ENCODE data around the gene PRPF6.

DNA sequence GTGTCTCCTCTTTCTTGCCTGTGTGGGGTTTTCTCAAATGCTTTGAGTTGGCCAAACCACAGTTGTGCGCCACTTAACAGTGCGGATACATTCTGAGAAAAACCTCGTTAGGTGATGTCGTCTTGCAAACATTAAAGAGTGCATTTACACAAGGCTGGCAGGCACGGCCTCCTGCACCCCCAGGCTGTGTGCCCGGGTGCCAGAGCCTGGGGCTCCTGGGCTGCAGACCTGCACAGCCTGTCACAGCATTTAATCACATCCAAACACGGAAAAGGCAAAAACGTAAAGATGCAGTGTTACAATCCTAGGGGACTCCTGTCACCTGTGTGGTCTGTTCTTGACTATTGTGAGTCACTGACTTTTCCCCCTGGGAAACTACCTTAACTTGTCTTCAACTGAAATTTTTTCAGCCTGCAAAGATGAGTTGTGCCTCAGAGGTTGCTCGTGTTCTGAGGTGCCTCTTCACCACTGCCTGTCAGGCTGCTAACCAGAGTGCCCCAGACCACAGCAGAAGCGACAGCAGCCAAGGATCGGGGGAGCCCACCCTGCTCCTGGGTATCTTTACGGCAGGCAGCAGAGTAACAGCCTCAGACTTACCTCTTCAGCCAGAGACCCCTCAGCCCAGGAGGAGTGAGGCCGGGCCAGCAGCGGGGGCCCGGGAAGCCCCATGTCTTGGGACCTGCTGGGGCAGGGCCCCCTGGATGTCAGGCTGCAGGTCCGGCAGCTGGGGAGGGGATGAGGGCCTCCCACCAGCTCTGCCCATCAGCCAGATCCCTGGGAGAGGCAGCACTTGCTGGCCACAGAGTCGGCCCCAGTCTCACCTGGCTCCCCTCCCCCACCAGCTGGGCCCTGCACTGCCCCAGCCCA is 54.4 kb downstream of the PRPF6 start:
- TF ChIP-seq, protein P1, sequence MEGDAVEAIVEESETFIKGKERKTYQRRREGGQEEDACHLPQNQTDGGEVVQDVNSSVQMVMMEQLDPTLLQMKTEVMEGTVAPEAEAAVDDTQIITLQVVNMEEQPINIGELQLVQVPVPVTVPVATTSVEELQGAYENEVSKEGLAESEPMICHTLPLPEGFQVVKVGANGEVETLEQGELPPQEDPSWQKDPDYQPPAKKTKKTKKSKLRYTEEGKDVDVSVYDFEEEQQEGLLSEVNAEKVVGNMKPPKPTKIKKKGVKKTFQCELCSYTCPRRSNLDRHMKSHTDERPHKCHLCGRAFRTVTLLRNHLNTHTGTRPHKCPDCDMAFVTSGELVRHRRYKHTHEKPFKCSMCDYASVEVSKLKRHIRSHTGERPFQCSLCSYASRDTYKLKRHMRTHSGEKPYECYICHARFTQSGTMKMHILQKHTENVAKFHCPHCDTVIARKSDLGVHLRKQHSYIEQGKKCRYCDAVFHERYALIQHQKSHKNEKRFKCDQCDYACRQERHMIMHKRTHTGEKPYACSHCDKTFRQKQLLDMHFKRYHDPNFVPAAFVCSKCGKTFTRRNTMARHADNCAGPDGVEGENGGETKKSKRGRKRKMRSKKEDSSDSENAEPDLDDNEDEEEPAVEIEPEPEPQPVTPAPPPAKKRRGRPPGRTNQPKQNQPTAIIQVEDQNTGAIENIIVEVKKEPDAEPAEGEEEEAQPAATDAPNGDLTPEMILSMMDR (IDR thresholded peaks at IDR 0.05): no peak
- no peak for TF ChIP-seq EZH2phosphoT487 (IDR thresholded peaks at IDR 0.05)
